Mesothelial cell of epicardium (in vitro differentiated cells): ENCODE data around the gene NEUROD2. TPM values are rescaled to one million over a fixed set of nuclear protein-coding genes. Genes with fewer than 3 reads are reported as not detected.
A peak's percentile ranks its signal among the peaks of the same experiment; 100 is the strongest.

Experiments
- DNase-seq, 2 experiments: peaks; one replicate each; pipeline ENCODE4 v3.0.0; 2021; ENCODE audit warnings: low spot score in 2 of 2; ENCODE audit not compliant: unreplicated experiment in 2 of 2
- H3K27ac Mint-ChIP-seq: 2 replicates; pipeline ENCODE4 v1.8.0; 2021; ENCODE audit warnings: mixed read lengths
- H3K27me3 Mint-ChIP-seq: 2 replicates; pipeline ENCODE4 v1.8.0; 2021; ENCODE audit warnings: low read depth, mixed read lengths
- H3K36me3 Mint-ChIP-seq: 2 replicates; pipeline ENCODE4 v1.8.0; 2021; ENCODE audit warnings: mixed read lengths
- H3K4me1 Mint-ChIP-seq: 2 replicates; pipeline ENCODE4 v1.8.0; 2021; ENCODE audit warnings: mixed read lengths
- H3K4me3 Mint-ChIP-seq: 2 replicates; pipeline ENCODE4 v1.8.0; 2021; ENCODE audit warnings: mild to moderate bottlenecking, moderate library complexity, mixed read lengths
- H3K9me3 Mint-ChIP-seq: 2 replicates; pipeline ENCODE4 v1.8.0; 2021; ENCODE audit warnings: mixed read lengths
- CTCF ChIP-seq: fragments of 200-600 bp; sonication (generic); IDR thresholded peaks from one replicate; pipeline ENCODE4 v1.5.0; 2021; ENCODE audit warnings: antibody characterized with exemption; ENCODE audit not compliant: unreplicated experiment
- total RNA-seq: library from RNA; stranded (reverse); gene quantifications from 3 replicates; pipeline ENCODE4 v1.2.1, GENCODE V29; 2021

NEUROD2 gene
- 0.09 TPM in 1 of 3 replicates, not detected in the others for total RNA-seq

GRCh38 chr17:39607851-39608130, at the start of gene NEUROD2:
Gene NEUROD2, minus strand, starts transcription at chr17:39607920. Its CDS starts 1,321 bp downstream, at chr17:39606599.
- Mint-ChIP-seq H3K27me3 (peaks cover 92% of the 10 kb centered on the region), H3K4me3 (no peak within 1 kb of the TSS), H3K27ac (no peak within 1 kb of the TSS), H3K36me3 (no peaks in the 10 kb centered on the region), H3K9me3 (no peaks in the 10 kb centered on the region), H3K4me1 (peaks cover 9% of the 10 kb centered on the region)
- no peak for DNase-seq
- no peak for TF ChIP-seq CTCF

- Mint-ChIP-seq H3K27me3 (no peaks in the 10 kb centered on the region), H3K9me3 (no peaks in the 10 kb centered on the region), H3K36me3 (peaks cover 9% of the 10 kb centered on the region), H3K4me1 (peaks cover 18% of the 10 kb centered on the region), H3K4me3 (no peak overlapping the region), H3K27ac (no peak overlapping the region)
- no peak for DNase-seq
- no peak for TF ChIP-seq CTCF
Measured at GRCh38 chr17:39655105-39655504, 47.4 kb upstream of the NEUROD2 start.

- TF ChIP-seq CTCF, result peak; percentile 65
- Mint-ChIP-seq H3K36me3 (peaks cover 9% of the 10 kb centered on the region), H3K4me1 (peaks cover 18% of the 10 kb centered on the region), H3K4me3 (no peak overlapping the region), H3K9me3 (no peaks in the 10 kb centered on the region), H3K27me3 (no peaks in the 10 kb centered on the region), H3K27ac (no peak overlapping the region)
- peak in 1 of 2 experiments; percentile 60 for DNase-seq
Measured at GRCh38 chr17:39653662-39654331, 46.1 kb upstream of the NEUROD2 start.

GRCh38 chr17:39653316-39653661, 45.6 kb upstream of the NEUROD2 start:
- no peaks in the 10 kb centered on the region for H3K9me3 Mint-ChIP-seq
- no peaks in the 10 kb centered on the region for H3K27me3 Mint-ChIP-seq
- H3K4me3 Mint-ChIP-seq, result no peak overlapping the region
- no peak for TF ChIP-seq CTCF
- DNase-seq, result no peak
- no peak overlapping the region for H3K27ac Mint-ChIP-seq
- peaks cover 18% of the 10 kb centered on the region for H3K4me1 Mint-ChIP-seq
- H3K36me3 Mint-ChIP-seq, result peaks cover 9% of the 10 kb centered on the region

GRCh38 chr17:39652587-39653315, 45.0 kb upstream of the NEUROD2 start:
- TF ChIP-seq CTCF, result no peak
- no peaks in the 10 kb centered on the region for H3K27me3 Mint-ChIP-seq
- H3K4me1 Mint-ChIP-seq, result peaks cover 18% of the 10 kb centered on the region
- no peak overlapping the region for H3K4me3 Mint-ChIP-seq
- H3K27ac Mint-ChIP-seq, result peak overlapping the region; percentile 77
- no peak for DNase-seq
- H3K36me3 Mint-ChIP-seq, result peaks cover 7% of the 10 kb centered on the region
- H3K9me3 Mint-ChIP-seq, result no peaks in the 10 kb centered on the region
